Prostate gland (tissue), 2 donors: ENCODE measurements around the gene CD200R1L.

ENCODE experiments used
- POLR2A ChIP-seq: fragments of 450-650 bp; IDR thresholded peaks from one replicate; pipeline ENCODE4 v1.6.1; 2016; ENCODE audit warnings: antibody characterized with exemption, mild to moderate bottlenecking
- POLR2AphosphoS5 ChIP-seq: sonication (generic); formaldehyde crosslinking; IDR thresholded peaks from one replicate; pipeline ENCODE4 v1.6.1; 2017; ENCODE audit warnings: antibody characterized with exemption
- TF ChIP-seq, protein P1 (sequence below), 4 experiments: fragments of 200-600 bp in 2 of 4; fragments of 450-650 bp in 2 of 4; sonication (generic) in 2 of 4; IDR thresholded peaks; 1 replicate in 3 of 4; 2 replicates in 1 of 4; pipeline ENCODE4 v1.5.1; 2016 to 2019; ENCODE audit warnings: antibody characterized with exemption in 4 of 4, mild to moderate bottlenecking in 2 of 4, moderate library complexity in 2 of 4

DNA sequence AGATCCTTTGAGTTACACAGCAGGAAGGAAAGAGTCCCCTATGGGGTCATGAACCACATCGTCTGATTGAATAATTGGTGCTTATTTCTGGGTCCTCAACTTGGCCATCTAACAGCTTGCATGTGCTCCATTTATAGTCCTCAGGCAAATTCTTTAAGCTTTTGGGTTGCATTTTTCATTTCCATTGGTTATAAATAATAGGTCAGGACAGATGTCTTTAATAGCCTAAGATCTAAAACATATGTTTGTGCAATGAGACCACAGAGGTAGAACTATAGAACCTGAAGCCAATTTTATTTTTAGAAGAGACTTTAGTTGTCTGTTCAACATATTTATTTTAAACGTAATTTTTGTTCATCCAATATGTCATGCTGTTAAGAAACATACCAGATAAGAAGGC, 43.2 kb downstream of the CD200R1L start:
- TF ChIP-seq, protein P1, sequence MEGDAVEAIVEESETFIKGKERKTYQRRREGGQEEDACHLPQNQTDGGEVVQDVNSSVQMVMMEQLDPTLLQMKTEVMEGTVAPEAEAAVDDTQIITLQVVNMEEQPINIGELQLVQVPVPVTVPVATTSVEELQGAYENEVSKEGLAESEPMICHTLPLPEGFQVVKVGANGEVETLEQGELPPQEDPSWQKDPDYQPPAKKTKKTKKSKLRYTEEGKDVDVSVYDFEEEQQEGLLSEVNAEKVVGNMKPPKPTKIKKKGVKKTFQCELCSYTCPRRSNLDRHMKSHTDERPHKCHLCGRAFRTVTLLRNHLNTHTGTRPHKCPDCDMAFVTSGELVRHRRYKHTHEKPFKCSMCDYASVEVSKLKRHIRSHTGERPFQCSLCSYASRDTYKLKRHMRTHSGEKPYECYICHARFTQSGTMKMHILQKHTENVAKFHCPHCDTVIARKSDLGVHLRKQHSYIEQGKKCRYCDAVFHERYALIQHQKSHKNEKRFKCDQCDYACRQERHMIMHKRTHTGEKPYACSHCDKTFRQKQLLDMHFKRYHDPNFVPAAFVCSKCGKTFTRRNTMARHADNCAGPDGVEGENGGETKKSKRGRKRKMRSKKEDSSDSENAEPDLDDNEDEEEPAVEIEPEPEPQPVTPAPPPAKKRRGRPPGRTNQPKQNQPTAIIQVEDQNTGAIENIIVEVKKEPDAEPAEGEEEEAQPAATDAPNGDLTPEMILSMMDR (IDR thresholded peaks at IDR 0.05), result no peak
- TF ChIP-seq POLR2A, result no peak
- no peak for TF ChIP-seq POLR2AphosphoS5
